ENCODE results near the gene ERGIC1.

ERGIC1 gene

DNA sequence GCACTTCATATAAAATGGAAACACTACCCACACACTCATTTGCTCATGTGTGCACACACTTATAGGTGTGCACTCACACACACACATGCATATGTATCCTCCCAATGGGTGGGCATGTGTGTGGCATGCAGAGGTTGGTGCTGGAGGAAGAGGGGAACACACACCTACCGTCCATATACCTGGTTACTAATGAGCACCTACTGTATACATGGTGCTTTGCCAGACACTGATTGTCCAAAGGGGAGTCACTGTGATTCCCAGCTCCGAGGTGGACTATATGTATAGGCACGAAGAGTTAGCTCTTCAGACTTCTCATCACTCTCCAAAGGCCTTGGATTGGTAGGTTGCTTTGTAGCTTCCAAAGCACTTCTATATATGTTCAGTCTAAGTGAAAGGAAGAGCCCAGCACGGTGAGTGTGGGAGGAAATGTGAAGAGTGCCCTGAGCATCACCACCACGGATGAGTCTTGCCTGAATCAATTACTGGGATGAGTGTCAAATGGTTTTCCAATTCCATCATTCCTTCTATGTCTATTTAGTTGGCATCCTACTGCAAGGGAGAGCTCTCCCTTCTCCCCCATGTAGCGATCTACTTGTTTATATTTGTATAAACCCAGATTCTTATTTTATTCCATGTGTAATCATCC is 12.6 kb upstream of the ERGIC1 start:
- peaks cover 4% of the 10 kb centered on the region for H3K27me3 ChIP-seq (ENCODE audit: control insufficient read depth, insufficient read depth, low read length)
- no peaks in the 10 kb centered on the region for H3K36me3 ChIP-seq (ENCODE audit: control insufficient read depth, insufficient read depth, low read length)
- no peaks in the 10 kb centered on the region for H3K4me1 ChIP-seq (ENCODE audit: control insufficient read depth, insufficient read depth, low read length)
- H3K9me3 ChIP-seq (ENCODE audit: control insufficient read depth, insufficient read depth, low read length): peaks cover 6% of the 10 kb centered on the region
- H3K4me3 ChIP-seq (ENCODE audit: low read depth, low read length): no peak overlapping the region
- H3K9ac ChIP-seq (ENCODE audit: low read depth, low read length): no peak overlapping the region

- Histone ChIP-seq H3K9ac (ENCODE audit: low read depth, low read length) (no peak overlapping the region), H3K4me1 (ENCODE audit: control insufficient read depth, insufficient read depth, low read length) (no peaks in the 10 kb centered on the region), H3K9me3 (ENCODE audit: control insufficient read depth, insufficient read depth, low read length) (peaks cover 6% of the 10 kb centered on the region), H3K4me3 (ENCODE audit: low read depth, low read length) (no peak overlapping the region), H3K36me3 (ENCODE audit: control insufficient read depth, insufficient read depth, low read length) (no peaks in the 10 kb centered on the region), H3K27me3 (ENCODE audit: control insufficient read depth, insufficient read depth, low read length) (peaks cover 4% of the 10 kb centered on the region)
These were observed 10.2 kb upstream of the ERGIC1 start for GRCh38 chr5:172823840-172824362.

GRCh38 chr5:172825610-172826204 is 8.3 kb upstream of the ERGIC1 start:
- Histone ChIP-seq H3K27me3 (ENCODE audit: control insufficient read depth, insufficient read depth, low read length) (peaks cover 3% of the 10 kb centered on the region), H3K9ac (ENCODE audit: low read depth, low read length) (no peak overlapping the region), H3K9me3 (ENCODE audit: control insufficient read depth, insufficient read depth, low read length) (peaks cover 6% of the 10 kb centered on the region), H3K4me1 (ENCODE audit: control insufficient read depth, insufficient read depth, low read length) (no peaks in the 10 kb centered on the region), H3K4me3 (ENCODE audit: low read depth, low read length) (no peak overlapping the region), H3K36me3 (ENCODE audit: control insufficient read depth, insufficient read depth, low read length) (no peaks in the 10 kb centered on the region)

DNA sequence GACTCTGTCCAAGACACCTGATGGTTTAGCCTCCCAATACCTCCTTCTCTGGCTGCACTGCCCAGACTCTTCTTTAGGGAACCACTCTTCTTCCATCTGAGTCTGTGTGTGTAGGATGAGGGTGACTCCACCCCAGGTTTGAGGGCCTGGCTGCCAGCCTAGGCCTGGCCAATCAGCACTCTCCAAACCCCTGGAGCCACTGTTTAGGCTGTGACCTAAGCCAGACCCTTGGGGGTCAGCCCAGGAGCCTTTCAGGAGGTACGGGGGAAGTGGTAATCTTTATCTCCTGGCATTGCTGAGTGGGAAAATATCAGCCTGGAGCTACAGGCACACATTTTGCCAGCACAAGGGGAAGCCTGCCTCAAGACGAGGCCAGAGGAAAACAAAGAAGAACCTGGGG is 6.2 kb upstream of the ERGIC1 start:
- H3K4me1 ChIP-seq (ENCODE audit: control insufficient read depth, insufficient read depth, low read length): no peaks in the 10 kb centered on the region
- no peaks in the 10 kb centered on the region for H3K36me3 ChIP-seq (ENCODE audit: control insufficient read depth, insufficient read depth, low read length)
- no peak overlapping the region for H3K9ac ChIP-seq (ENCODE audit: low read depth, low read length)
- peaks cover 6% of the 10 kb centered on the region for H3K9me3 ChIP-seq (ENCODE audit: control insufficient read depth, insufficient read depth, low read length)
- H3K4me3 ChIP-seq (ENCODE audit: low read depth, low read length): no peak overlapping the region
- H3K27me3 ChIP-seq (ENCODE audit: control insufficient read depth, insufficient read depth, low read length): no peaks in the 10 kb centered on the region

DNA sequence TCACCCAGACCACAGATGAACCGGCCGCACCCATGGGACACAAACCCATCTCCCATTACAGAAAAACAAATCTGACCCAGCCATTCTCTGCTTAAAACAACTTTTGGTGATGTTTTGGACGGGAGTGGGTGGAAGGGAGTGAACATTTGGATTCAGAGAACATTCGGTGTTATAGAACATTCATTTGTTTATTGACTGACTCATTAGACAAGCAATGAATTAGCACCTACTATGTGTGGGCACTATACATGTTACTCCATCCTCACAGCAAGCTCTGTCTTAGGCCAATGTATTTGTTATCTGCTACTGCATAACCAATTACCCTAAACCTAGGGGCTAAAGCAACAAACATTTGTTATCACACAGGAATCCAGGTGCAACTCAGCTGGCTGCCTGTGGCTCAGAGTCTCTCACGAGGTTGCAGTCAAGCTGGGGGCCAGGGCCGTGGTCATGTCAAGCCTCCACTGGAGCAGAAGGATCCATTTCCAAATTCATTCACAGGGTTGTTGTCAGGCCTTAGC is 5.1 kb upstream of the ERGIC1 start:
- Histone ChIP-seq H3K4me3 (ENCODE audit: low read depth, low read length) (no peak overlapping the region), H3K9me3 (ENCODE audit: control insufficient read depth, insufficient read depth, low read length) (peaks cover 6% of the 10 kb centered on the region), H3K4me1 (ENCODE audit: control insufficient read depth, insufficient read depth, low read length) (peaks cover 5% of the 10 kb centered on the region), H3K36me3 (ENCODE audit: control insufficient read depth, insufficient read depth, low read length) (no peaks in the 10 kb centered on the region), H3K27me3 (ENCODE audit: control insufficient read depth, insufficient read depth, low read length) (no peaks in the 10 kb centered on the region), H3K9ac (ENCODE audit: low read depth, low read length) (no peak overlapping the region)

GRCh38 chr5:172830275-172830799 is 3.7 kb upstream of the ERGIC1 start:
- Histone ChIP-seq H3K9ac (ENCODE audit: low read depth, low read length) (no peak overlapping the region), H3K36me3 (ENCODE audit: control insufficient read depth, insufficient read depth, low read length) (no peaks in the 10 kb centered on the region), H3K4me1 (ENCODE audit: control insufficient read depth, insufficient read depth, low read length) (peaks cover 6% of the 10 kb centered on the region), H3K27me3 (ENCODE audit: control insufficient read depth, insufficient read depth, low read length) (no peaks in the 10 kb centered on the region), H3K4me3 (ENCODE audit: low read depth, low read length) (no peak overlapping the region), H3K9me3 (ENCODE audit: control insufficient read depth, insufficient read depth, low read length) (peaks cover 6% of the 10 kb centered on the region)

DNA sequence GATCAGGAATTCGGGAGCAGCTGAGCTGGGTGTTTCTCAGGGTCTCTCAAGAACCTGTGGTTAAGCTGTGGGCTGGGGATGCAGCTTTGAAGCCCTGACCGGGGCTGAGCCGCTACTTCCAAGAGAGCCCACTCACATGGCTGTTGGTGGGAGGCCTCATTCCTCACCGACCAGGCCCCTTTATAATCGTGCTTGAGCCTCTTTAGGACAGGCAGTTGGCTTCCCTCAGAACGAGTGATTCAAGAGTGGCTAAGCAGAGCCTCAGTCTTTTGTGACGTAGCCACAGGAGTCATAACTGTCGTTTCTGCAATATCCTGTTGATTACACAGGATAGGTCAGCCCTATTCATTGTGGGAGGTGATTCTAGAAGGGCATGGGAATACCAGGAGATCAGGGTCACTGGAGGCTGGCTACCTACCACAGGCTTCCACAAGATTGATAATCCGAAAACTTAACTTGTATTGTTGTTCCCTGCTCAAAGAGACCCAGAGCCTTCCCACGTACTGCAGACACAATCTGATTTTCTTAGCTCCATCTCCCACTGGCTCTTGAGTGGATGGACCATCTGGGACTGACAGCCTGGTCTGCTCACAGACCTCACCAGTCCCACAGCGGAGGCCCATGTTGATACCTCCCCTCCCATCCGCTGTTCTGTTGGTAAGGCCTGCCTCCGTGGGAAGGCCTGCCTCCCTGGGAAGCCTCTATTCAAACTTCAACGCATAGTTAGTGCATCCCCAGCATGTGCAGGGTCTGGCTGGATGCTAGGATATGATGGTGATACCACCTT is 3.0 kb upstream of the ERGIC1 start:
- H3K9me3 ChIP-seq (ENCODE audit: control insufficient read depth, insufficient read depth, low read length): peaks cover 3% of the 10 kb centered on the region
- H3K4me1 ChIP-seq (ENCODE audit: control insufficient read depth, insufficient read depth, low read length): peaks cover 9% of the 10 kb centered on the region
- no peak overlapping the region for H3K9ac ChIP-seq (ENCODE audit: low read depth, low read length)
- H3K36me3 ChIP-seq (ENCODE audit: control insufficient read depth, insufficient read depth, low read length): no peaks in the 10 kb centered on the region
- no peak overlapping the region for H3K4me3 ChIP-seq (ENCODE audit: low read depth, low read length)
- no peaks in the 10 kb centered on the region for H3K27me3 ChIP-seq (ENCODE audit: control insufficient read depth, insufficient read depth, low read length)

- peaks cover 4% of the 10 kb centered on the region for H3K36me3 ChIP-seq (ENCODE audit: control insufficient read depth, insufficient read depth, low read length)
- H3K9me3 ChIP-seq (ENCODE audit: control insufficient read depth, insufficient read depth, low read length): no peaks in the 10 kb centered on the region
- H3K4me1 ChIP-seq (ENCODE audit: control insufficient read depth, insufficient read depth, low read length): peaks cover 9% of the 10 kb centered on the region
- no peaks in the 10 kb centered on the region for H3K27me3 ChIP-seq (ENCODE audit: control insufficient read depth, insufficient read depth, low read length)
- H3K9ac ChIP-seq (ENCODE audit: low read depth, low read length): no peak overlapping the region
- no peak overlapping the region for H3K4me3 ChIP-seq (ENCODE audit: low read depth, low read length)
These were observed 1.4 kb upstream of the ERGIC1 start for GRCh38 chr5:172832383-172833315.

DNA sequence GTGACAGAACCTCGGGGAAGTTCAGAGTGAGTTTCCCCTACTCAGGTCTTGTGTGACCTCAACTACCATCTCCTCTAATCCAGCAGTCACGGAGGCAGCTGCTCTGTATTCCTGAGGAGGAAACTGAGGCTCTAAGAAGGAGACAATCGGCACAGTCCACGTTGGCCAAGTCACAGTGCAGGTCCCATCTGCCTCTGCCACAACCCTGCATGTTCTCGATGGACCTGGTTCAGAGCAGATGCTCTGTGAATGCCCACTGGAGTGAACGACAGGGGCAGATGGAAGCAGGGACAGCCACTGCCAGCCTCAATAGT is 722 bp upstream of the ERGIC1 start:
- H3K4me1 ChIP-seq (ENCODE audit: control insufficient read depth, insufficient read depth, low read length): peaks cover 9% of the 10 kb centered on the region
- peak overlapping the region; percentile 37 for H3K9ac ChIP-seq (ENCODE audit: low read depth, low read length)
- peaks cover 4% of the 10 kb centered on the region for H3K36me3 ChIP-seq (ENCODE audit: control insufficient read depth, insufficient read depth, low read length)
- H3K4me3 ChIP-seq (ENCODE audit: low read depth, low read length): peak overlapping the region; percentile 84
- no peaks in the 10 kb centered on the region for H3K27me3 ChIP-seq (ENCODE audit: control insufficient read depth, insufficient read depth, low read length)
- H3K9me3 ChIP-seq (ENCODE audit: control insufficient read depth, insufficient read depth, low read length): no peaks in the 10 kb centered on the region

- Histone ChIP-seq H3K4me1 (ENCODE audit: control insufficient read depth, insufficient read depth, low read length) (peaks cover 9% of the 10 kb centered on the region), H3K9ac (ENCODE audit: low read depth, low read length) (peak overlapping the region; percentile 32), H3K9me3 (ENCODE audit: control insufficient read depth, insufficient read depth, low read length) (no peaks in the 10 kb centered on the region), H3K4me3 (ENCODE audit: low read depth, low read length) (peak overlapping the region; percentile 84), H3K27me3 (ENCODE audit: control insufficient read depth, insufficient read depth, low read length) (no peaks in the 10 kb centered on the region), H3K36me3 (ENCODE audit: control insufficient read depth, insufficient read depth, low read length) (peaks cover 4% of the 10 kb centered on the region)
These were observed 601 bp downstream of the ERGIC1 start for GRCh38 chr5:172834415-172835289.

All from iPS-15b (cell line).